Activated CD4-positive, alpha-beta memory T cell treated with anti-CD3 and anti-CD28 coated beads, Interleukin-2, amount 10 ng/mL, durations not matched to agents 7 days and 5 days (primary cell): Measurements from ENCODE around the gene PPP1R37. TPM values are rescaled to one million over a fixed set of nuclear protein-coding genes. Genes with fewer than 3 reads are reported as not detected.

Experiments used
- CTCF ChIA-PET: fragments of 350-600 bp; sonication (Branson Sonifier 250); formaldehyde crosslinking; loops from one replicate; lab custom pipeline; 2021; ENCODE audit warnings: antibody characterized with exemption, inconsistent platforms; lab: Charles Lee
- POLR2A ChIA-PET: fragments of 350-600 bp; sonication (Branson Sonifier 250); formaldehyde crosslinking; loops from one replicate; lab custom pipeline; 2021; ENCODE audit warnings: antibody characterized with exemption; lab: Charles Lee
- DNase-seq: peaks from one replicate; pipeline ENCODE4 v3.0.0-alpha.2; 2020
- H3K27ac Mint-ChIP-seq: one replicate; pipeline ENCODE4 v1.8.0; 2021; ENCODE audit warnings: mild to moderate bottlenecking, mixed read lengths
- H3K27me3 Mint-ChIP-seq: one replicate; pipeline ENCODE4 v1.8.0; 2021; ENCODE audit warnings: mixed read lengths
- H3K36me3 Mint-ChIP-seq: one replicate; pipeline ENCODE4 v1.8.0; 2021; ENCODE audit warnings: low read depth, mixed read lengths
- H3K4me1 Mint-ChIP-seq: one replicate; pipeline ENCODE4 v1.8.0; 2021; ENCODE audit warnings: mixed read lengths
- H3K4me3 Mint-ChIP-seq: one replicate; pipeline ENCODE4 v1.8.0; 2021; ENCODE audit warnings: mild to moderate bottlenecking, mixed read lengths
- H3K9me3 Mint-ChIP-seq: one replicate; pipeline ENCODE4 v1.8.0; 2021; ENCODE audit warnings: mixed read lengths
- total RNA-seq, 2 experiments: library from RNA; stranded (reverse); gene quantifications; one replicate each; pipeline ENCODE4 v1.2.3, GENCODE V29; 2021

PPP1R37 gene
- total RNA-seq, 2 experiments from 2014 or later: 16.3 to 16.4 TPM

GRCh38 chr19:45140533-45140932 lies 47.6 kb downstream of the PPP1R37 start:
- H3K9me3 Mint-ChIP-seq: no peaks in the 10 kb centered on the region
- no peaks in the 10 kb centered on the region for H3K4me1 Mint-ChIP-seq
- no peak overlapping the region for H3K4me3 Mint-ChIP-seq
- POLR2A ChIA-PET: no interaction called here
- H3K36me3 Mint-ChIP-seq: no peaks in the 10 kb centered on the region
- no peak overlapping the region for H3K27ac Mint-ChIP-seq
- H3K27me3 Mint-ChIP-seq: no peaks in the 10 kb centered on the region
- CTCF ChIA-PET: no interaction called here
- DNase-seq: no peak

GRCh38 chr19:45141203-45141900 lies 48.4 kb downstream of the PPP1R37 start:
- DNase-seq: no peak
- ChIA-PET POLR2A (no interaction called here), CTCF (no interaction called here)
- H3K27ac Mint-ChIP-seq: no peak overlapping the region
- no peaks in the 10 kb centered on the region for H3K4me1 Mint-ChIP-seq
- no peaks in the 10 kb centered on the region for H3K9me3 Mint-ChIP-seq
- no peaks in the 10 kb centered on the region for H3K27me3 Mint-ChIP-seq
- H3K4me3 Mint-ChIP-seq: no peak overlapping the region
- no peaks in the 10 kb centered on the region for H3K36me3 Mint-ChIP-seq

GRCh38 chr19:45142016-45142725 lies 49.2 kb downstream of the PPP1R37 start:
- no peaks in the 10 kb centered on the region for H3K36me3 Mint-ChIP-seq
- no peaks in the 10 kb centered on the region for H3K9me3 Mint-ChIP-seq
- DNase-seq: no peak
- ChIA-PET POLR2A (no interaction called here), CTCF (interaction anchor here (1.9 kb wide), 1 partner anchor 11 kb away, joined by 5 read pairs; no protein-coding TSS in a partner anchor)
- no peaks in the 10 kb centered on the region for H3K4me1 Mint-ChIP-seq
- no peaks in the 10 kb centered on the region for H3K27me3 Mint-ChIP-seq
- no peak overlapping the region for H3K4me3 Mint-ChIP-seq
- no peak overlapping the region for H3K27ac Mint-ChIP-seq

- Mint-ChIP-seq H3K27ac (no peak overlapping the region), H3K4me3 (no peak overlapping the region), H3K27me3 (no peaks in the 10 kb centered on the region), H3K36me3 (no peaks in the 10 kb centered on the region), H3K9me3 (no peaks in the 10 kb centered on the region), H3K4me1 (no peaks in the 10 kb centered on the region)
- DNase-seq: no peak
- CTCF ChIA-PET: interaction anchor here (1.1 to 1.9 kb wide), 2 partner anchors 12 kb away, joined by 3 to 5 read pairs; no protein-coding TSS in a partner anchor
- POLR2A ChIA-PET: interaction anchor here (0.9 kb wide), 1 partner anchor 10 kb away, joined by 3 read pairs; no protein-coding TSS in a partner anchor
Measured at GRCh38 chr19:45142726-45143110, 49.7 kb downstream of the PPP1R37 start.

- CTCF ChIA-PET: interaction anchor here (0.6 to 0.8 kb wide), 2 partner anchors 28 to 317 kb away, joined by 3 read pairs; no protein-coding TSS in a partner anchor
- no peak for DNase-seq
- Mint-ChIP-seq H3K4me1 (peaks cover 5% of the 10 kb centered on the region), H3K9me3 (no peaks in the 10 kb centered on the region), H3K4me3 (no peak overlapping the region), H3K27me3 (no peaks in the 10 kb centered on the region), H3K27ac (no peak overlapping the region), H3K36me3 (no peaks in the 10 kb centered on the region)
- POLR2A ChIA-PET: no interaction called here
Measured at GRCh38 chr19:45144431-45145269, 51.7 kb downstream of the PPP1R37 start.

- H3K9me3 Mint-ChIP-seq: no peaks in the 10 kb centered on the region
- no peaks in the 10 kb centered on the region for H3K27me3 Mint-ChIP-seq
- no peaks in the 10 kb centered on the region for H3K36me3 Mint-ChIP-seq
- ChIA-PET POLR2A (no interaction called here), CTCF (interaction anchor here (0.6 kb wide), 1 partner anchor 318 kb away, joined by 3 read pairs; no protein-coding TSS in a partner anchor)
- H3K4me1 Mint-ChIP-seq: peaks cover 5% of the 10 kb centered on the region
- H3K4me3 Mint-ChIP-seq: no peak overlapping the region
- no peak overlapping the region for H3K27ac Mint-ChIP-seq
- no peak for DNase-seq
Measured at GRCh38 chr19:45145270-45146189, 52.6 kb downstream of the PPP1R37 start.

GRCh38 chr19:45146251-45146650 lies 53.3 kb downstream of the PPP1R37 start:
- ChIA-PET POLR2A (no interaction called here), CTCF (no interaction called here)
- no peak for DNase-seq
- H3K36me3 Mint-ChIP-seq: no peaks in the 10 kb centered on the region
- peaks cover under 1% of the 10 kb centered on the region for H3K27me3 Mint-ChIP-seq
- peaks cover 5% of the 10 kb centered on the region for H3K4me1 Mint-ChIP-seq
- H3K9me3 Mint-ChIP-seq: no peaks in the 10 kb centered on the region
- H3K27ac Mint-ChIP-seq: no peak overlapping the region
- no peak overlapping the region for H3K4me3 Mint-ChIP-seq

GRCh38 chr19:45146741-45147205 lies 53.8 kb downstream of the PPP1R37 start:
- no peaks in the 10 kb centered on the region for H3K9me3 Mint-ChIP-seq
- H3K36me3 Mint-ChIP-seq: no peaks in the 10 kb centered on the region
- DNase-seq: no peak
- no peak overlapping the region for H3K4me3 Mint-ChIP-seq
- peaks cover 6% of the 10 kb centered on the region for H3K27me3 Mint-ChIP-seq
- H3K27ac Mint-ChIP-seq: no peak overlapping the region
- CTCF ChIA-PET: no interaction called here
- POLR2A ChIA-PET: no interaction called here
- peaks cover 10% of the 10 kb centered on the region for H3K4me1 Mint-ChIP-seq

- CTCF ChIA-PET: interaction anchor here (1.5 kb wide), 1 partner anchor 23 kb away, joined by 3 read pairs; no protein-coding TSS in a partner anchor
- Mint-ChIP-seq H3K27me3 (peaks cover 11% of the 10 kb centered on the region), H3K36me3 (peaks cover 4% of the 10 kb centered on the region), H3K27ac (no peak overlapping the region), H3K9me3 (peaks cover 2% of the 10 kb centered on the region), H3K4me1 (peaks cover 16% of the 10 kb centered on the region), H3K4me3 (no peak overlapping the region)
- no peak for DNase-seq
- POLR2A ChIA-PET: no interaction called here
Measured at GRCh38 chr19:45147835-45148676, 55.1 kb downstream of the PPP1R37 start.

- Mint-ChIP-seq H3K27me3 (peaks cover 17% of the 10 kb centered on the region), H3K4me1 (peaks cover 24% of the 10 kb centered on the region), H3K9me3 (peaks cover 2% of the 10 kb centered on the region), H3K4me3 (no peak overlapping the region), H3K36me3 (peaks cover 4% of the 10 kb centered on the region), H3K27ac (no peak overlapping the region)
- ChIA-PET POLR2A (interaction anchor here (1.0 to 2.5 kb wide), 3 partner anchors 18 to 29 kb away, joined by 3 to 6 read pairs (median 5); partner anchors contain the start of gene BLOC1S3), CTCF (interaction anchor here (0.7 to 1.5 kb wide), 3 partner anchors 24 to 668 kb away, joined by 3 to 5 read pairs (median 3); partner anchors contain the start of genes BLOC1S3 and TRAPPC6A)
- no peak for DNase-seq
Measured at GRCh38 chr19:45149129-45149528, 56.1 kb downstream of the PPP1R37 start.

- no peak overlapping the region for H3K4me3 Mint-ChIP-seq
- H3K36me3 Mint-ChIP-seq: peaks cover 4% of the 10 kb centered on the region
- POLR2A ChIA-PET: interaction anchor here (1.0 to 2.5 kb wide), 3 partner anchors 17 to 28 kb away, joined by 3 to 6 read pairs (median 5); partner anchors contain the start of gene BLOC1S3
- no peak for DNase-seq
- H3K27me3 Mint-ChIP-seq: peaks cover 21% of the 10 kb centered on the region
- peaks cover 2% of the 10 kb centered on the region for H3K9me3 Mint-ChIP-seq
- CTCF ChIA-PET: no interaction called here
- peaks cover 28% of the 10 kb centered on the region for H3K4me1 Mint-ChIP-seq
- H3K27ac Mint-ChIP-seq: no peak overlapping the region
Measured at GRCh38 chr19:45150180-45150579, 57.2 kb downstream of the PPP1R37 start.
